Activated naive CD8-positive, alpha-beta T cell treated with anti-CD3 and anti-CD28 coated beads, Interleukin-2, amount 50 U/mL, for 24 hours (primary cell): ENCODE results near the gene CEP63.

Source experiments
- ATAC-seq: fragments of 150-1000 bp; cut with Tn5 transposase; one replicate; pipeline ENCODE4 v1.10.0; 2021
- DNase-seq: peaks from one replicate; pipeline ENCODE4 v3.0.0; 2021
- H3K27ac Mint-ChIP-seq: one replicate; pipeline ENCODE4 v1.8.0; 2021; ENCODE audit warnings: mild to moderate bottlenecking, mixed read lengths
- H3K27me3 Mint-ChIP-seq: one replicate; pipeline ENCODE4 v1.8.0; 2021; ENCODE audit warnings: mixed read lengths
- H3K36me3 Mint-ChIP-seq: one replicate; pipeline ENCODE4 v1.8.0; 2021; ENCODE audit warnings: low read depth, mixed read lengths
- H3K4me1 Mint-ChIP-seq: one replicate; pipeline ENCODE4 v1.8.0; 2021; ENCODE audit warnings: mixed read lengths
- H3K4me3 Mint-ChIP-seq: one replicate; pipeline ENCODE4 v1.8.0; 2021; ENCODE audit warnings: mild to moderate bottlenecking, moderate library complexity, mixed read lengths
- H3K9me3 Mint-ChIP-seq: one replicate; pipeline ENCODE4 v1.8.0; 2021; ENCODE audit warnings: mixed read lengths

CEP63 gene

DNA sequence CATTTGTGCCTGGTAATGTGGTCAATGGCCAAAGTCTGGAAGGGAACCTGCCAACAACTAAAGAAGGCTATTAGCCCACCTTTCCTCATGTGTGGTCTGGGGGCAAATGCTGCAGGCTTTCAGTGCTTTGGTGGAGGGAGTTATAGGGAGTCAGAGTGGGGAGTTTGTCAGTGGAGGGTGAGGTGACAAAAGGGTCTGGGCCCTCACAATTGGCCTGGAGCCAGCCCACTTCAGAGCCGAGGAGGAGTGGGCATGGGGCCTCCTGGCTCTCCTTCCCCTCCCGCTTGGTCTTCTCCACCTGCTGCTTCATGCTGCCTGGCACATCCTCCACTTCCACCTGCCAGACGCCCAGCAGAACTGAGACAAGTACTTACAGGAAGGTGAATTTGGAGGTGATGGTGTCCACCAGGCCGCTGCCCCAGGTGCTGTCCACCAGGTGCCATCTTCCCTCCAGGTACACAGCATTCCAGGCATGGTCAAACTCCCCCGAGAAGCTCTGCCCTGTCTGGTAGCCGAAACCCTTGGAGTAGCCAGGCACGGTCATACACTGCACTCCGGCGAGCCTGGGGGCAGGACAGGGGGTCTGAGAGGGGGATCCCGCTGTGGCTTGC, 124.1 kb downstream of the CEP63 start:
- no peak for ATAC-seq
- Mint-ChIP-seq H3K27ac (no peak overlapping the region), H3K4me1 (no peaks in the 10 kb centered on the region), H3K4me3 (no peak overlapping the region), H3K27me3 (peaks cover 4% of the 10 kb centered on the region), H3K9me3 (no peaks in the 10 kb centered on the region), H3K36me3 (no peaks in the 10 kb centered on the region)
- no peak for DNase-seq

DNA sequence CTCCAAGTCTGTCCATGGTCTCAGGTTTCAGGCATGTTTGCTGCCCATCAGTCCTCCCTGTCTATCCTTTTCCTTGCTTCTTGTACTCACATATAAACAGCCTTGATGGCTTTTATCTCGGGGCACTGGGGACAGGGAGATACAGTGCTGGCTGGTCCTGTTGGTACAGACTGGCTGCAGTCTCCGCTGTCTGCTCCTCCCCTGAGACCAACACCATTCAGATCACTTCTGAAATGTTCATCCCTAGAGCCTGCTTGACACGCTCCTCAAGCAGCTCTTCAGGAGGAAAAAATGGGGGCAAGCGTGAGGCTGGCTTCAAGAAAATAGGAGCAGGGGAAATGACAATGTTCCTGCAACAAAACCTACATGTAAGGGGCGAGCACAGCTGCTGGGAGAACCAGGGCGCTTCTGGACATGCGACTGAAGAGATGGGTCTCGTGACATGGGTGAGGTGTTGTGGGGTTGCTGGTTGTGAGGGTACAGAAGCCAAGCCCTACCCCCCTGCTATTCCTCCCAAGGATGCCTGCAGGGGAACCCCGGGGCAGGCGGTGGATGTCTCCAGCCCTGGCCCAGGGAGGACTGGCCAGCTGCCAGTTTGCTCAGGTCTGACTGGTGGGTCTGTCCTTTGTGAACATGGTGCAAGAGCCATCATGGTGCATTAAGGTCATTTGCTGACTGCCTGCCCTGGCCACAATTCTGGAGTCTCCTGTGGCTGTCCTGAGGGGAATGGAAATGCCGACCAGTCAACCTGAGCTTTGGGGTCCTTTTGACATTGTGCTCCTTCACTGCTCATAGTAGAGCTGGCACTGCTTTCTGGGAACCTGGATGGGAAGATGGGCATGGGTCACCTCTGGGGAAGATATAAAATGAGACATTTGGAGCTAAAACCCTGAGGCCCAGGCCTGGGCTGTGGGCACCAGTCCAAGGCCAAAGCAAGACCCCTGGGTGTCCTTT, 124.9 kb downstream of the CEP63 start:
- Mint-ChIP-seq H3K27me3 (peaks cover 3% of the 10 kb centered on the region), H3K4me1 (no peaks in the 10 kb centered on the region), H3K36me3 (no peaks in the 10 kb centered on the region), H3K9me3 (no peaks in the 10 kb centered on the region), H3K4me3 (no peak overlapping the region), H3K27ac (no peak overlapping the region)
- DNase-seq (no peak), ATAC-seq (peak; percentile 18)

DNA sequence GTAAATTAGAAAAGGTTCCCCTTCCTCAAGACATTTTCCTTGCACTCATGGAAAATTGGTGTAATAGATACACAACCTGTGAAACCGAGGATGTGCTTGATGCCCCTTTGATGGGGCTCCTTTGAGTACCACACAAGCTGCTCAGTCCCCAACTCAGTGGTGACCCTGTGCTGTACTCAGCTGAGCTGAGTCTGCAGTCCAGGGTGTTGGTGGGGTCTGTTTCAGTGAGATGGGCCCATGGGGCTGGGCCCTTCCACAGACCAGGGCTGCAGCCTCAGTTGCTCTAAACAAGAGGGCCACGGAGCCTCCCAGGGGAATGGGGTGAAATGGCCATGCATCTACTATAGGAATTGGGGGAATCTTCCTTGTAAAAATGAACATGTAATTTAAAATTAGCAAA, 125.7 kb downstream of the CEP63 start:
- Mint-ChIP-seq H3K27me3 (no peaks in the 10 kb centered on the region), H3K4me3 (no peak overlapping the region), H3K4me1 (no peaks in the 10 kb centered on the region), H3K9me3 (no peaks in the 10 kb centered on the region), H3K27ac (no peak overlapping the region), H3K36me3 (no peaks in the 10 kb centered on the region)
- ATAC-seq, result no peak
- no peak for DNase-seq

DNA sequence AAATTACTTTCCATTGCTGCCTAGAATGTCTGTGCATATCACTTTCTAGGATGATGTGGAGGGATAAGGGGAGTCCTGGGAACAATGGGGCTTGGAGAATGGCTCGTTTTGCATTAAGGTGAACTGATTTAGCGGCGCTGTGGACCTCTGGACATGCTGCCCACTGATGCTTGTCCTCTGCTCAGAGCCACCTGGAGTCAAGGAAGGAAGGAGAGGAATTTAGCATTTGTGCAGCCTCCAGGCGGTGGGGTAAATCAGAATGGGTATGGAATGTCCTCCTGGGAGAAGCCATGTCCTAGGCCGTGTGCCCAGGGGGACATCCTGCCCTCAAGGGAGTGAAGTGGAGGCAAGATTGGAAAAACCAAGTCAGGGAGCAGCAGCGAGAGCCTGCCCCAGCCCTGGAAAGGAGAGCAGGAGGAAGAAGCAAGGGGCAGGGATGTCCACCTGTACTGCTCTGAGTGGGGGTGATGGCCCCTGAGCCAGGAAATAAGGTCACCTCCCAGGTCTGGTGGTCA, 127.2 kb downstream of the CEP63 start:
- H3K36me3 Mint-ChIP-seq, result no peaks in the 10 kb centered on the region
- no peaks in the 10 kb centered on the region for H3K4me1 Mint-ChIP-seq
- H3K9me3 Mint-ChIP-seq, result no peaks in the 10 kb centered on the region
- ATAC-seq (no peak), DNase-seq (no peak)
- no peak overlapping the region for H3K4me3 Mint-ChIP-seq
- no peak overlapping the region for H3K27ac Mint-ChIP-seq
- H3K27me3 Mint-ChIP-seq, result no peaks in the 10 kb centered on the region

DNA sequence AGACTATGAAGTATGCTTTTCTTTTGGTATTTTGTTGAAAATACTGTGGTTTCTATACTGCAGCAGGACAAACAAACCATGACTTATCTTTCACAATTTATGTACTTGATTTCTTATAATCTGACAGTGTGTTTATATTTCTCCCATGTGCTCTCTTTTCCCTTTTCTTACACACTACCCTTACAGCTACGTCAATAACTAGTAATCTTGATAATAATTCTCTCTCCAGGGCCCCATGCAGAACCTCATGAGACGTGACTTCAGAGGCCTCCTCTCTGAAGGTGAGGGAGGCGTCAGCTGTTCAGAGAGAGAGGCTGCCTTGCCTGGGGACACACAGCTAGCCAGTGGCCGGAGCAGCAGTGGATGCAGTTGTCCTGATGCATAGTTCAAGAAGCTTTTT, 129.1 kb downstream of the CEP63 start:
- Mint-ChIP-seq H3K27ac (no peak overlapping the region), H3K4me1 (no peaks in the 10 kb centered on the region), H3K27me3 (no peaks in the 10 kb centered on the region), H3K9me3 (no peaks in the 10 kb centered on the region), H3K4me3 (no peak overlapping the region), H3K36me3 (no peaks in the 10 kb centered on the region)
- no peak for ATAC-seq
- DNase-seq, result no peak

DNA sequence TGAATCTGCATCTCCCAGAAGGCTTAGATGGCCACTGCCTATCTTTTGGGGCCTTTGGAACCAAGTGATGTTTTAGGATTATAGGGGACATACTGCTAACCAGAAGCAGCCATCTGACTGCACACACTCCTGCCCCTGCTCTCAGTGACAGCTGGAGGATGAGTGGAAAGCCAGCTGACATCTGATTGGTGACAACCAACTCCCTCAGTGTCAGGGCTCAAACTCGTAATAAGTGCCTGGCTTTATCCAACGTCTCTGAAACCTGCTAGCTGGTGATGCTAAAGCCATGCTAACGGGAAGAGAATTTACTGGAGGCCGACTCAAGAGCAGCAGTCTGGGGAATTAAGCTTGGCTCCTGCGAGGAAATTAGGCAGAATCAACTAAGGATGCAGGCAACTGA, 129.9 kb downstream of the CEP63 start:
- no peak for DNase-seq
- ATAC-seq, result no peak
- Mint-ChIP-seq H3K9me3 (no peaks in the 10 kb centered on the region), H3K4me3 (no peak overlapping the region), H3K36me3 (no peaks in the 10 kb centered on the region), H3K27me3 (no peaks in the 10 kb centered on the region), H3K27ac (no peak overlapping the region), H3K4me1 (no peaks in the 10 kb centered on the region)

DNA sequence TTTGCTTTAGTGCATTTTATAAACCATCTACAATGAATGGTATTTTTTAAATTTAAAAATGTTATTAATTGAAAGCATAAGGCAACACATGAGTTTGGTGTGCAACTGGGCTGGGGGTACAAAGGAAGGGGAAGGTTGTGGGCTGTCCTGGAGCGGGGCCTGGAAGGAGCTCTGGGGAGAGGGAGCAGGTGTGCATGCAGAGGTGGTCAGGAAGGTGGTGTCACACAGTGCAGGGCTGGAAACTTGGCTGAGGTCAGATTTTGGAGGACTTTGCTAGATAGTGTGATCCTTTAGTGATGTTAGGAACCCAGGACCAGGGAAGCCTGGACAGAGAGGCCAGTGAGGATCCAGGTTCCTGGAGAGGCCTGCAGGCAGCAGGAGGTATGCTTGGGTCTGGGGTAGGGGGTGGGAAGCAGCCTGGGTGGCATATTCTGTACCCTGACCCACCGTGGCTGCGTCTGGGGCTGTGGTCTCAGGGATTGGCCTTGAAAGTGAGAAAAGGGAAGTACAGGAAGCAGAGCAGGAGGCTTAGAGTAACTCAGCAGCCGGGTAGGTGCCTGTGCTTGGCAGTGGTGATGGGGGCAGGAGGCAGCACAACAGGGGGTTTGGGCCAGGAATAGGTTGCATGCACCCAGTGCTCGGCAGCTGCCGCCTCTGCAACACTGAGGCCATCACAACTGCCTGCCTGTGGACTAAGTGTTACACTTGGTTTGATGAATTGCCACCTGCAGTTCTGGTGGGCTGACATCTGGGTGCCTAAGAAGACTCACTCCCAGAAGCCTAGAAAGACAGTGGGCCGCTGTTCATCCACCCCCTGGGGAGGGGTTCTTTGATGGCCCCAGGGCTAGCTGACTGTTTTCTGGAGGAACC, 132.0 kb downstream of the CEP63 start:
- no peak overlapping the region for H3K4me3 Mint-ChIP-seq
- H3K27me3 Mint-ChIP-seq, result no peaks in the 10 kb centered on the region
- H3K9me3 Mint-ChIP-seq, result no peaks in the 10 kb centered on the region
- no peaks in the 10 kb centered on the region for H3K36me3 Mint-ChIP-seq
- H3K27ac Mint-ChIP-seq, result no peak overlapping the region
- H3K4me1 Mint-ChIP-seq, result no peaks in the 10 kb centered on the region
- no peak for DNase-seq
- no peak for ATAC-seq

DNA sequence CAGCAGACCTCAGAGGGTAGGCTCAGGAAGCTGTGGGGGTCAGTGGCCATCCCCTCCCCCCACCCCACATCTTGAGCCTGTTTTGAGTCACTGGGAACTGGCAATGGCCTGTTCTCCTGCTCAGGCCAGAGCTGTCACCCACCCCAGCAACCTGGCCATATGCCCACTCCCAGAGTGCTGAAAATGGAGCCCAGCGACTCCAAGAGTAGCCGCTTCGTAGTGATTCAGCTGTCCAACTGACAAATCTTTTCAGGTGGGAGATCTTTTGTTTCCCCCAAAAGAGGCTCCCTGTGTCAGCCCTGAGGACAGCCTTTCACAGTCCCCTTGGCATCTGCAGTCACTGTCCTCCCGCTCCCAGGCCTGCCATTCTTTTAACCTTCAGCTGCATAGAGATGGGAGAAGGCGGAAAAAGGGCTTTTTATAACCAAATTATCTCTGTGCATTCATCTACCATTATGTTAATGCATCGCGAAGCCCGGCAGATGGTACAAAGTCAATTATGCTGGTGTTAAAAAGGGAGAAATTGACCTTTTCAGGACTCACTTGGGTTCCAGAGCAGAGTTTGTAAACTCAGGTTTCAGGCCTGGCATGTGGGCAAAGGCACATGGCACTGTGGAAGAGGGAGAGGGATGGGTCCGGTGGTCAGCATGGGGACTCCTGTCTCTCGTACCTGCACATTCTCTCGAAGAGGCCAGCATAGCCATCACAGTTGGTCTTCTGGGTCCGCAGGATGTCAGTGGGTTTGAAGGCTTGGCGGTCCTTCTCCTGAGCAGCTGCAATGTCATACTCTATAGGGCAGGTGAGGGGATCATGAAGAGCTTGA, 132.8 kb downstream of the CEP63 start:
- Mint-ChIP-seq H3K27me3 (no peaks in the 10 kb centered on the region), H3K4me1 (no peaks in the 10 kb centered on the region), H3K27ac (no peak overlapping the region), H3K9me3 (no peaks in the 10 kb centered on the region), H3K36me3 (no peaks in the 10 kb centered on the region), H3K4me3 (no peak overlapping the region)
- DNase-seq, result no peak
- ATAC-seq, result no peak

DNA sequence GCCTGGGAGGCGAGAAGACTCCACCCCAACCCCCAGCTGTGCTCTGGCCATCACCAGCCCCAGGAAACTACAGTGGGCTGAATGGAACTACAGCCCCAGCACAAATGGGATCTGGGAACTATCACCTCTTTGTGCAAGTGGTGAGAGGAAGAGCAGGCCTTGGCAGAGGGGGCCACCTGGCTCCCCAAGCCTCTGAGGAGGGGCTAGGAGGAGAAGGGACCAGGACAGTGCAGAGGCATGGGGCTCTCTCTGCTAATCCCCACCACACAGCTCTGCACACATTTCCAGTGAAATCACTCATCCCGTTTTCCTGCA, 133.4 kb downstream of the CEP63 start:
- Mint-ChIP-seq H3K36me3 (no peaks in the 10 kb centered on the region), H3K9me3 (no peaks in the 10 kb centered on the region), H3K27me3 (no peaks in the 10 kb centered on the region), H3K4me3 (no peak overlapping the region), H3K4me1 (no peaks in the 10 kb centered on the region), H3K27ac (no peak overlapping the region)
- DNase-seq (no peak), ATAC-seq (no peak)

DNA sequence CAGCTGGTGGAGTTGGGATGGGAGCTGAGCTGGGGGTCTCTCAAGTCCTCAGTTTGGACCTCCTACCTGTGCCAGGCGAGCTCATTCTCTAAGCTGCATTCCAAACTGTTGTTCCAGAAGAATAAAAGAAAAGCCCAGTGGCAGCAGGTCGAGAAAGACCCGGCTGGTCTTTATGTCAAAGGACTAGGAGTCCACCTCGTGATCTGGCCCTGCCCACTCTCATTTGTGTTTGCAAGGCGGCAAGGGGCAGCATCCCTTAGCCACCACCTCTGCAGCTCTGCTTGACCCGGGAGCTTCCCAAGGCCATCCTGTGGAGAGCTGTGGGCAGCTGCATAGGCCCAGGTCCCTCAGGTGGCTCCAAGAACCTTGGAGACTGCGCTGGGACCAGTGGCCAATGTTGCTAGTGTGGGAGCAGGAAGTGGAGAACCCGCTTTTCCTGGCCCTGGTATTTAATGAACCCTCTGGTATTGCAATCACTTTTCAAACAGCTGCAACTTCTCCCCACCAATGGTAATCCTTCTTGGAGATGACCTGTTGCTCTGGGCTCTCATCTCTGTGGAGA, 134.1 kb downstream of the CEP63 start:
- no peak for ATAC-seq
- H3K27ac Mint-ChIP-seq, result no peak overlapping the region

DNA sequence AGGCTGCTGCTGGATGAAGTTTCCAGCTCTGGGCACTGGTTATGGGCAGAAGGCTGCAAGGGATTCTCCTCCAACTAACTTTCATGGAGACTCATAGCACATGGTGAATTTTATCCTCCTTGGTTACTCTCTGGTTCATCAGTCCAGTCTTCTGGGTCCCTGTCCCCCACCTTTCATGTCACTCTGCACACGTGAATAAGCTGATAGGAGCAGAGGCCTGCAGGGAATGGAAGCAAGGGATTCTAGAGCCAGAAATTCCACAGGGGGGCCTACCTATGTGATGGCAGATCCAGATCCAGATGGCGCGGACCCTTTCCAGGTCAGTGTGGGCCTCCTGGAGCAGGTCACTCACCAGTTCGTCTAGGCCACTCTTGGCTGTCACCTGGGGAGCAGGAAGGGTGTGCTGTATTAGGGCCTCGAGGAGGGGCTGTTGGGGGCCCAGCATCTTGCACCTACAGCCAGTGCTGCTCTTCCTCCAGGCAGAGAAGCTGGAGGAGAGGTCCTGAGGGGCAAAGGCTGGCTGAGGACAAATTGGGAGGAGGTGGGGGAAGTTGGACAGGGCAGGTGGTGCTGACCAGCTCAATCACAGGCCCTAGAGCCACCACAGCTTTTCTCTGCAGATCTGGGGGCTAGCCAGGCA, 134.7 kb downstream of the CEP63 start:
- no peaks in the 10 kb centered on the region for H3K9me3 Mint-ChIP-seq
- DNase-seq (no peak), ATAC-seq (no peak)
- H3K4me3 Mint-ChIP-seq, result no peak overlapping the region
- no peak overlapping the region for H3K27ac Mint-ChIP-seq
- H3K36me3 Mint-ChIP-seq, result no peaks in the 10 kb centered on the region
- no peaks in the 10 kb centered on the region for H3K27me3 Mint-ChIP-seq
- H3K4me1 Mint-ChIP-seq, result no peaks in the 10 kb centered on the region

More for the DNA sequence above, 134.1 kb downstream of the CEP63 start:
- H3K4me1 Mint-ChIP-seq, result no peaks in the 10 kb centered on the region
- no peak for DNase-seq
- no peak overlapping the region for H3K4me3 Mint-ChIP-seq
- H3K9me3 Mint-ChIP-seq, result no peaks in the 10 kb centered on the region
- no peaks in the 10 kb centered on the region for H3K27me3 Mint-ChIP-seq
- no peaks in the 10 kb centered on the region for H3K36me3 Mint-ChIP-seq

DNA sequence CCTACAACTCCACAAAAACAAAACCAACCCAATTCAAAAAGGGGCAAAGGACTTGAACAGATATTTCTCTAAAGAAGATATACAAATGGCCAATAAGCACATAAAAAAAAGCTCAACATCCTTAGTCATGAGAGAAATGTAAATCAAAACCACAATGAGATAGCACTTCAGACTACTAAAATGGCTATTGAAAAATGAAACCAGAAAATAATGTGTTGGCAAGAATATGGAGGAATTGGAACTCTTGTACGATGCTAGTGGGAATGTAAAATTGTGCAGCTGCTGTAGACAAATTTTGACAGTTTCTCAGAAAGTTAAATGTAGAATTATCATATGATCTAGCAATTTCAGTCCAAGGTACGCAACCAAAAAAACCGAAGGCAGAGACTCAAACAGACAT, 136.0 kb downstream of the CEP63 start:
- DNase-seq, result no peak
- no peak overlapping the region for H3K27ac Mint-ChIP-seq
- no peak overlapping the region for H3K4me3 Mint-ChIP-seq
- no peaks in the 10 kb centered on the region for H3K27me3 Mint-ChIP-seq
- H3K4me1 Mint-ChIP-seq, result no peaks in the 10 kb centered on the region
- H3K36me3 Mint-ChIP-seq, result no peaks in the 10 kb centered on the region
- H3K9me3 Mint-ChIP-seq, result no peaks in the 10 kb centered on the region
- no peak for ATAC-seq

DNA sequence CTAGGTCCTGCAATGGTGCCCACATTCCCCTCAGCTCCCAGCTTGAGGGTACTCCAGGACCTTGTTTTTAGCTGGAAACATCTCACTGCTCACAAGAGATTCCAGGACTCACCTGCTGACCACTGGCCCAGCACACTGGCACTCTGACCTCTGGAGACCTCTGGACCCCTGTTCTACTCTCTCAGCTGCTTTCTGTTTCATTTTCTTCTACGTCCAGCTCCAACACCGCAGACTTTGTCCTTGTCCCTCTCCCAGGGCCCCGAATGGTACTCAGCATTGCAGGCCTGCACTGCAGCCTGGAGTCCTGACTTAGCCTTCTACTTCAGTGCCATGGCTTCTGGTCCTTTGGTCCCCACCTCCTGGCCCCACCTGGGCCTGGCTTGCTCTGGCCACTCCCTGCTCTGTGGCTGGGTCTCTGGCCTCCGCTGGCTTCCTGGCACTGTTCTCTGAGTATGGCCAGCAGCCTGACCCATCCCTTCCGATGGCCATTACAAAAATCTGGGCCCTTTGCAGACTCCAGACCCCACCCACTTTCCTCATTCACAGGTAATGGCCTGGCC, 137.0 kb downstream of the CEP63 start:
- no peaks in the 10 kb centered on the region for H3K9me3 Mint-ChIP-seq
- H3K27ac Mint-ChIP-seq, result no peak overlapping the region
- H3K4me1 Mint-ChIP-seq, result no peaks in the 10 kb centered on the region
- H3K27me3 Mint-ChIP-seq, result no peaks in the 10 kb centered on the region
- DNase-seq (no peak), ATAC-seq (no peak)
- H3K36me3 Mint-ChIP-seq, result no peaks in the 10 kb centered on the region
- no peak overlapping the region for H3K4me3 Mint-ChIP-seq
